ENCODE results near the gene SAT2. TPM values are rescaled to one million over a fixed set of nuclear protein-coding genes. Genes with fewer than 3 reads are reported as not detected.
"Not testable (repeated sequence)": the region's sequence is repeated elsewhere in the genome, so short reads cannot be mapped to it uniquely, and the experiment has no call there.

Gene SAT2
- total and polyA plus RNA-seq, 10 of the 15 experiments (the other 5 are each of a cell fraction or from before 2014, with no cell fraction given), result 14.6 to 44.0 (median 27.9) TPM

GRCh38 chr17:7597561-7597960 is 30.1 kb downstream of the SAT2 start:
- in situ Hi-C loops (cut with MboI), result not testable (repeated sequence)
- FAIRE-seq, result peak; percentile 91

DNA sequence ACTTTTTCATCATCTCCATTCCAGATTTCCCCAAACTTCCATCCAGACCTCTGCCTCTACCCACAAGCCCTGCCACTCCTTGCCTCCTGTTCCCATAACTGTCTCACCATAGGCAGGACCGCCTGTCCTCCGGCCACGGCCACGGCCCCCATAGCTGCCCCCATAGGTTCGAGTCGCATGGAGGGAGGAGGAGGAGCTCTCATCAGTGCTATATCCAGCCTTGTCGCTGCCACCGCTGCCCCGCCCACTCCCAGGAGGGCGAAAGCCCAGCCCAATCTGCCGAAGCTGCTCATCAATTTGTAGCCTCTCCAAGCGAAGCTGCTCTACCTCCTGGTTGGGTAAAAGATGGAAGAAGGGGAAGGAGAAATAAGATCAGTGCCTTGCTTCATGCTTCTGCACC is 34.3 kb downstream of the SAT2 start:
- ChIA-PET POLR2A (no interaction called here), RAD21 (ENCODE audit: unreplicated experiment) (no interaction called here), SMC1A (ENCODE audit: uncharacterized antibody, unreplicated experiment) (interaction anchor here (0.6 kb wide), 1 partner anchor 667 kb away, joined by 4 read pairs; no protein-coding TSS in a partner anchor), CTCF (interaction anchor here (1.6 to 2.4 kb wide), 2 partner anchors 10 to 94 kb away, joined by 3 to 5 read pairs; partner anchors contain the start of genes MPDU1, TP53 and WRAP53)
- in situ Hi-C loops (cut with MboI) (no loop called here), intact Hi-C loops (cut with micrococcal nuclease; ENCODE audit: unreplicated experiment) (no loop called here)
- WGBS (ENCODE audit: insufficient coverage, insufficient replicate concordance, low lambda C conversion rate, missing lambda C conversion rate), result 89% methylated on average over 12 of the region's 12 CpGs
- H3K4me2 ChIP-seq (ENCODE audit: control insufficient read depth, insufficient read depth), result no peak overlapping the region
- no peaks in the 10 kb centered on the region for H3K79me2 ChIP-seq (ENCODE audit: control insufficient read depth, insufficient read depth, low read length)
- TF ChIP-seq YY1 (IDR thresholded peaks at IDR 0.05; ENCODE audit: low read depth, low read length) (no peak), MTA3 (IDR thresholded peaks at IDR 0.05; ENCODE audit: borderline replicate concordance, low read length) (no peak), SRF (IDR thresholded peaks at IDR 0.05; ENCODE audit: low read depth in 2 of 2, low read length in 2 of 2) (no peak), ZNF622 (IDR thresholded peaks at IDR 0.05) (no peak), FOXK2 (IDR thresholded peaks at IDR 0.05) (no peak), CHD4 (IDR thresholded peaks at IDR 0.05) (no peak), MLLT1 (IDR thresholded peaks at IDR 0.05) (no peak), BMI1 (IDR thresholded peaks at IDR 0.05; ENCODE audit: borderline replicate concordance) (no peak), FOS (IDR thresholded peaks at IDR 0.05; ENCODE audit: borderline replicate concordance, extremely low read depth, insufficient read length) (no peak), IKZF2 (IDR thresholded peaks at IDR 0.05) (no peak), PAX5 (IDR thresholded peaks at IDR 0.05; ENCODE audit: borderline replicate concordance, low read depth, low read length) (no peak), ELK1 (IDR thresholded peaks at IDR 0.05; ENCODE audit: low read depth, low read length) (no peak), BRCA1 (IDR thresholded peaks at IDR 0.05; ENCODE audit: low read depth, low read length) (no peak), KLF5 (IDR thresholded peaks at IDR 0.05; ENCODE audit: partially characterized antibody) (no peak), CREB1 (IDR thresholded peaks at IDR 0.05; ENCODE audit: low read depth) (no peak), ZBED1 (IDR thresholded peaks at IDR 0.05; ENCODE audit: borderline replicate concordance) (no peak)
- FAIRE-seq (no peak), ATAC-seq (no peak), DNase-seq (ENCODE audit: low read depth, low spot score) (no peak)
- no peaks in the 10 kb centered on the region; the same call in 1 of the 2 replicates for H4K20me1 ChIP-seq (ENCODE audit: control insufficient read depth, insufficient read depth)
- no peak overlapping the region for H3K9ac ChIP-seq (ENCODE audit: control insufficient read depth, insufficient read depth, low read length)
- peaks cover 23 to 29% of the 10 kb centered on the region in 2 experiments for H3K36me3 ChIP-seq (ENCODE audit: control insufficient read depth in 2 of 2, insufficient read depth in 2 of 2, low read length in 1 of 2)
- no peaks in the 10 kb centered on the region for H3K9me3 ChIP-seq (replicated peaks; ENCODE audit: control insufficient read depth, insufficient read depth, low read length)
- no peaks in the 10 kb centered on the region for H3K4me1 ChIP-seq (ENCODE audit: control insufficient read depth, insufficient read depth, low read length)
- no TSS peak for BruUV-seq (replicated peaks)
- H3K27ac ChIP-seq (ENCODE audit: control insufficient read depth, insufficient read depth), result no peak overlapping the region
- H3K27me3 ChIP-seq (replicated peaks in 1 of 2; ENCODE audit: control insufficient read depth in 2 of 2, insufficient read depth in 2 of 2, low read length in 1 of 2), result no peaks in the 10 kb centered on the region
- no peak overlapping the region for H3K4me3 ChIP-seq
- no peak overlapping the region for H2AFZ ChIP-seq (ENCODE audit: control insufficient read depth, low read depth, low read length)

More at GRCh38 chr17:7597561-7597960, 30.1 kb downstream of the SAT2 start:
- DNase-seq (ENCODE audit: low read depth, low spot score); H3K4me3 ChIP-seq; H3K27ac ChIP-seq (ENCODE audit: control insufficient read depth, insufficient read depth); H4K20me1 ChIP-seq (ENCODE audit: control insufficient read depth, insufficient read depth); ATAC-seq; SMC1A ChIA-PET (ENCODE audit: uncharacterized antibody, unreplicated experiment); H3K4me2 ChIP-seq (ENCODE audit: control insufficient read depth, insufficient read depth); H3K9me3 ChIP-seq (replicated peaks; ENCODE audit: control insufficient read depth, insufficient read depth, low read length); intact Hi-C loops (cut with micrococcal nuclease; ENCODE audit: unreplicated experiment); RAD21 ChIA-PET (ENCODE audit: unreplicated experiment); H3K4me1 ChIP-seq (ENCODE audit: control insufficient read depth, insufficient read depth, low read length); CTCF ChIA-PET; H3K79me2 ChIP-seq (ENCODE audit: control insufficient read depth, insufficient read depth, low read length); H3K27me3 ChIP-seq (replicated peaks in 1 of 2; ENCODE audit: control insufficient read depth in 2 of 2, insufficient read depth in 2 of 2, low read length in 1 of 2); BruUV-seq (replicated peaks); H3K9ac ChIP-seq (ENCODE audit: control insufficient read depth, insufficient read depth, low read length); H2AFZ ChIP-seq (ENCODE audit: control insufficient read depth, low read depth, low read length): not testable (repeated sequence)
- POLR2A ChIA-PET, result interaction anchor here (0.6 kb wide), 1 partner anchor 538 kb away, joined by 3 read pairs; no protein-coding TSS in a partner anchor
- 97% methylated on average over 5 of the region's 5 CpGs for WGBS (ENCODE audit: insufficient coverage, insufficient replicate concordance, low lambda C conversion rate, missing lambda C conversion rate)
- peaks cover 14 to 32% of the 10 kb centered on the region in 2 experiments for H3K36me3 ChIP-seq (ENCODE audit: control insufficient read depth in 2 of 2, insufficient read depth in 2 of 2, low read length in 1 of 2)

All from GM12878 (cell line).